ENCODE data around the gene CPSF3.

Gene CPSF3

GRCh38 chr2:9377461-9378097 is 45.9 kb upstream of the CPSF3 start:
- H3F3A ChIP-seq (ENCODE audit: control insufficient read depth, insufficient read depth), result no peaks in the 10 kb centered on the region

GRCh38 chr2:9378433-9379390 is 44.7 kb upstream of the CPSF3 start:
- no peak overlapping the region for H3K27ac ChIP-seq (ENCODE audit: low read depth, low read length)
- H3K36me3 ChIP-seq (ENCODE audit: control insufficient read depth, low read length), result no peaks in the 10 kb centered on the region
- TF ChIP-seq EZH2phosphoT487 (IDR thresholded peaks at IDR 0.05; ENCODE audit: borderline replicate concordance, low read length) (no peak), CTCF (IDR thresholded peaks at IDR 0.05; ENCODE audit: low read depth, low read length, poor library complexity, severe bottlenecking) (no peak)
- H3F3A ChIP-seq (ENCODE audit: control insufficient read depth, insufficient read depth), result no peaks in the 10 kb centered on the region
- H3K79me2 ChIP-seq (ENCODE audit: control insufficient read depth, low read length), result no peaks in the 10 kb centered on the region
- no peaks in the 10 kb centered on the region for H3K4me1 ChIP-seq (ENCODE audit: control insufficient read depth, low read length)
- no peak overlapping the region for H3K4me2 ChIP-seq (ENCODE audit: low read length)
- H3K4me3 ChIP-seq (ENCODE audit: low read length), result no peak overlapping the region
- no peaks in the 10 kb centered on the region for H3K9me2 ChIP-seq (replicated peaks; ENCODE audit: control insufficient read depth, low read length)
- peaks cover 10% of the 10 kb centered on the region; the same call in 1 of the 2 replicates for H3K27me3 ChIP-seq (ENCODE audit: control insufficient read depth, low read length)
- H3K9me3 ChIP-seq (ENCODE audit: control insufficient read depth, insufficient read depth, low read length), result no peaks in the 10 kb centered on the region
- H4K20me1 ChIP-seq (ENCODE audit: control insufficient read depth, insufficient read depth, low read depth, low read length), result no peaks in the 10 kb centered on the region

More at GRCh38 chr2:9377461-9378097, 45.9 kb upstream of the CPSF3 start:
- no peaks in the 10 kb centered on the region for H3K79me2 ChIP-seq (ENCODE audit: control insufficient read depth, low read length)
- no peaks in the 10 kb centered on the region for H3K9me2 ChIP-seq (replicated peaks; ENCODE audit: control insufficient read depth, low read length)
- H4K20me1 ChIP-seq (ENCODE audit: control insufficient read depth, insufficient read depth, low read depth, low read length), result no peaks in the 10 kb centered on the region
- peaks cover 11% of the 10 kb centered on the region; the same call in 1 of the 2 replicates for H3K27me3 ChIP-seq (ENCODE audit: control insufficient read depth, low read length)
- TF ChIP-seq EZH2phosphoT487 (IDR thresholded peaks at IDR 0.05; ENCODE audit: borderline replicate concordance, low read length) (no peak), CTCF (IDR thresholded peaks at IDR 0.05; ENCODE audit: low read depth, low read length, poor library complexity, severe bottlenecking) (no peak)
- no peak overlapping the region for H3K27ac ChIP-seq (ENCODE audit: low read depth, low read length)
- peaks cover 9% of the 10 kb centered on the region for H3K4me1 ChIP-seq (ENCODE audit: control insufficient read depth, low read length)
- H3K36me3 ChIP-seq (ENCODE audit: control insufficient read depth, low read length), result no peaks in the 10 kb centered on the region
- H3K4me2 ChIP-seq (ENCODE audit: low read length), result no peak overlapping the region
- no peak overlapping the region for H3K4me3 ChIP-seq (ENCODE audit: low read length)
- no peaks in the 10 kb centered on the region for H3K9me3 ChIP-seq (ENCODE audit: control insufficient read depth, insufficient read depth, low read length)

GRCh38 chr2:9379391-9379755 is 44.1 kb upstream of the CPSF3 start:
- Histone ChIP-seq H3K27me3 (ENCODE audit: control insufficient read depth, low read length) (peaks cover 8% of the 10 kb centered on the region; the same call in 1 of the 2 replicates), H3K9me3 (ENCODE audit: control insufficient read depth, insufficient read depth, low read length) (no peaks in the 10 kb centered on the region), H3K79me2 (ENCODE audit: control insufficient read depth, low read length) (no peaks in the 10 kb centered on the region), H3F3A (ENCODE audit: control insufficient read depth, insufficient read depth) (no peaks in the 10 kb centered on the region), H3K36me3 (ENCODE audit: control insufficient read depth, low read length) (no peaks in the 10 kb centered on the region), H3K4me1 (ENCODE audit: control insufficient read depth, low read length) (no peaks in the 10 kb centered on the region), H3K4me2 (ENCODE audit: low read length) (no peak overlapping the region), H4K20me1 (ENCODE audit: control insufficient read depth, insufficient read depth, low read depth, low read length) (no peaks in the 10 kb centered on the region), H3K4me3 (ENCODE audit: low read length) (no peak overlapping the region), H3K9me2 (replicated peaks; ENCODE audit: control insufficient read depth, low read length) (no peaks in the 10 kb centered on the region), H3K27ac (ENCODE audit: low read depth, low read length) (no peak overlapping the region)
- TF ChIP-seq CTCF (IDR thresholded peaks at IDR 0.05; ENCODE audit: low read depth, low read length, poor library complexity, severe bottlenecking) (no peak), EZH2phosphoT487 (IDR thresholded peaks at IDR 0.05; ENCODE audit: borderline replicate concordance, low read length) (no peak)
